Measurements from ENCODE around the gene MORC2.

MORC2 gene

GRCh38 chr22:30884211-30885000 lies 84.2 kb downstream of the MORC2 start:
- peaks cover 15% of the 10 kb centered on the region for H3K4me1 Mint-ChIP-seq
- TF ChIP-seq CTCF (IDR thresholded peaks at IDR 0.05; ENCODE audit: unreplicated experiment in 3 of 3), result no peak
- H3K36me3 Mint-ChIP-seq (ENCODE audit: low read depth), result no peaks in the 10 kb centered on the region
- no peaks in the 10 kb centered on the region for H3K27me3 Mint-ChIP-seq (ENCODE audit: low read depth)
- H3K9me3 Mint-ChIP-seq, result no peaks in the 10 kb centered on the region
- H3K4me3 Mint-ChIP-seq, result no peak overlapping the region
- H3K27ac Mint-ChIP-seq, result no peak overlapping the region

- Mint-ChIP-seq H3K4me1 (peaks cover 22% of the 10 kb centered on the region), H3K27me3 (ENCODE audit: low read depth) (peaks cover 3% of the 10 kb centered on the region), H3K36me3 (ENCODE audit: low read depth) (no peaks in the 10 kb centered on the region), H3K27ac (no peak overlapping the region), H3K9me3 (no peaks in the 10 kb centered on the region), H3K4me3 (no peak overlapping the region)
- no peak for TF ChIP-seq CTCF (IDR thresholded peaks at IDR 0.05; ENCODE audit: unreplicated experiment in 3 of 3)
Observed at GRCh38 chr22:30883586-30884145, 84.9 kb downstream of the MORC2 start.

GRCh38 chr22:30882974-30883533 lies 85.5 kb downstream of the MORC2 start:
- peaks cover 28% of the 10 kb centered on the region for H3K4me1 Mint-ChIP-seq
- H3K27me3 Mint-ChIP-seq (ENCODE audit: low read depth), result peaks cover 3% of the 10 kb centered on the region
- TF ChIP-seq CTCF (IDR thresholded peaks at IDR 0.05; ENCODE audit: unreplicated experiment in 3 of 3), result no peak
- H3K9me3 Mint-ChIP-seq, result no peaks in the 10 kb centered on the region
- no peaks in the 10 kb centered on the region for H3K36me3 Mint-ChIP-seq (ENCODE audit: low read depth)
- H3K27ac Mint-ChIP-seq, result peak overlapping the region in 1 of 3 experiments; percentile 67
- no peak overlapping the region for H3K4me3 Mint-ChIP-seq

GRCh38 chr22:30882184-30882717 lies 86.3 kb downstream of the MORC2 start:
- Mint-ChIP-seq H3K27me3 (ENCODE audit: low read depth) (peaks cover 3% of the 10 kb centered on the region), H3K4me1 (peaks cover 36% of the 10 kb centered on the region), H3K4me3 (no peak overlapping the region), H3K36me3 (ENCODE audit: low read depth) (no peaks in the 10 kb centered on the region), H3K9me3 (no peaks in the 10 kb centered on the region), H3K27ac (peak overlapping the region in 1 of 3 experiments; percentile 67)
- no peak for TF ChIP-seq CTCF (IDR thresholded peaks at IDR 0.05; ENCODE audit: unreplicated experiment in 3 of 3)

GRCh38 chr22:30881361-30882183 lies 87.0 kb downstream of the MORC2 start:
- Mint-ChIP-seq H3K27me3 (ENCODE audit: low read depth) (peaks cover 3% of the 10 kb centered on the region), H3K36me3 (ENCODE audit: low read depth) (no peaks in the 10 kb centered on the region), H3K4me1 (peaks cover 43% of the 10 kb centered on the region), H3K4me3 (peak overlapping the region in 2 of 3 experiments; percentile 40 to 46), H3K27ac (peak overlapping the region in 2 of 3 experiments; percentile 54 to 85), H3K9me3 (no peaks in the 10 kb centered on the region)
- no peak for TF ChIP-seq CTCF (IDR thresholded peaks at IDR 0.05; ENCODE audit: unreplicated experiment in 3 of 3)

All from nephron (organoid).